ENCODE measurements around the gene RBBP8NL.

RBBP8NL gene

GRCh38 chr20:62405981-62406513 lies 21.3 kb downstream of the RBBP8NL start:
- no peak for DNase-seq

GRCh38 chr20:62405108-62405980 lies 22.0 kb downstream of the RBBP8NL start:
- no peak for DNase-seq

- no peak for DNase-seq
Observed at GRCh38 chr20:62404761-62405107, 22.6 kb downstream of the RBBP8NL start.

- DNase-seq, result no peak
Observed at GRCh38 chr20:62404112-62404665, 23.1 kb downstream of the RBBP8NL start.

- DNase-seq, result no peak
Observed at GRCh38 chr20:62403331-62403730, 24.0 kb downstream of the RBBP8NL start.

- DNase-seq, result no peak
Observed at GRCh38 chr20:62402456-62403150, 24.7 kb downstream of the RBBP8NL start.

- DNase-seq, result no peak
Observed at GRCh38 chr20:62401331-62401779, 26.0 kb downstream of the RBBP8NL start.

- no peak for DNase-seq
Observed at GRCh38 chr20:62400541-62400940, 26.8 kb downstream of the RBBP8NL start.

- DNase-seq, result no peak
Observed at GRCh38 chr20:62400021-62400420, 27.3 kb downstream of the RBBP8NL start.

- DNase-seq, result no peak
Observed at GRCh38 chr20:62398120-62398821, 29.1 kb downstream of the RBBP8NL start.

GRCh38 chr20:62396367-62397239 lies 30.7 kb downstream of the RBBP8NL start:
- DNase-seq, result no peak

- DNase-seq, result no peak
Observed at GRCh38 chr20:62395311-62396242, 31.8 kb downstream of the RBBP8NL start.

GRCh38 chr20:62394248-62395245 lies 32.8 kb downstream of the RBBP8NL start:
- no peak for DNase-seq

- DNase-seq, result no peak
Observed at GRCh38 chr20:62393830-62394229, 33.5 kb downstream of the RBBP8NL start.

GRCh38 chr20:62393335-62393665 lies 34.0 kb downstream of the RBBP8NL start:
- no peak for DNase-seq

GRCh38 chr20:62392621-62393334 lies 34.6 kb downstream of the RBBP8NL start:
- no peak for DNase-seq

GRCh38 chr20:62392077-62392418 lies 35.3 kb downstream of the RBBP8NL start:
- no peak for DNase-seq

GRCh38 chr20:62391165-62392076 lies 35.9 kb downstream of the RBBP8NL start:
- no peak for DNase-seq

All from NCI-H446 treated with DMSO at 0.1 percent for 48 hours (cell line).